HCT116 (cell line): ENCODE results near the gene MZT1. TPM values are rescaled to one million over a fixed set of nuclear protein-coding genes. Genes with fewer than 3 reads are reported as not detected.

ENCODE experiments used
- ATAC-seq: fragments of 200-7000 bp; cut with Tn5 transposase; 2 replicates; pipeline ENCODE4 v1.9.1; 2020; ENCODE audit warnings: mild to moderate bottlenecking, moderate library complexity
- BruUV-seq: library from RNA; stranded (reverse); fragments of 400-500 nt; replicated peaks from 2 replicates; lab custom pipeline; 2021; lab: Mats Ljungman, UMichigan
- CTCF ChIA-PET: fragments of 300-600 bp; sonication (Branson Sonifier 250); formaldehyde crosslinking; loops from one replicate; lab custom pipeline; 2021; ENCODE audit warnings: antibody characterized with exemption; lab: Charles Lee
- POLR2A ChIA-PET: fragments of 300-600, 350-600 bp; sonication (Branson Sonifier 250); formaldehyde crosslinking; loops from one replicate; lab custom pipeline; 2021; ENCODE audit warnings: antibody characterized with exemption; lab: Charles Lee
- RAD21 ChIA-PET, 2 experiments: fragments of 300-600 bp; sonication (Branson Sonifier 250); formaldehyde crosslinking; loops; one replicate each; lab custom pipeline; 2023; ENCODE audit warnings: low total read pairs in 2 of 2; ENCODE audit not compliant: uncharacterized antibody in 2 of 2, unreplicated experiment in 2 of 2, low non-redundant PET in 1 of 2; lab: Charles Lee
- DNase-seq: peaks from one replicate; pipeline ENCODE4 v3.0.0-alpha.2; 2010; ENCODE audit warnings: low read depth, low spot score
- H2AFZ ChIP-seq: fragments of 200-600 bp; shearing (Covaris generic), sonication (generic); 2 replicates; pipeline ENCODE4 v1.6.1; 2017; ENCODE audit warnings: low read depth, mixed run types, mixed read lengths, antibody characterized with exemption, low read length; ENCODE audit not compliant: poor library complexity, severe bottlenecking
- H3K27ac ChIP-seq: 2 replicates; pipeline ENCODE4 v1.5.1; 2012; ENCODE audit warnings: low read depth, low read length
- H3K27me3 ChIP-seq: fragments of 200-600 bp; sonication (generic); 2 replicates; pipeline ENCODE4 v1.6.1; 2016; ENCODE audit warnings: mixed run types, low read length, mixed read lengths; ENCODE audit not compliant: insufficient read depth
- H3K36me3 ChIP-seq, 2 experiments: fragments of 200-500 bp in 1 of 2; fragments of 200-600 bp in 1 of 2; sonication (Bioruptor generic) in 1 of 2; sonication (generic) in 1 of 2; 2 replicates each; pipeline versions ENCODE4 v1.5.1 to v1.6.1; 2014 to 2016; ENCODE audit warnings: low read length in 2 of 2, inconsistent platforms in 1 of 2, mixed read lengths in 1 of 2, mixed run types in 1 of 2; ENCODE audit not compliant: insufficient read depth in 2 of 2, control insufficient read depth in 1 of 2
- H3K4me1 ChIP-seq, 2 experiments: fragments of 200-600 bp in 1 of 2; sonication (generic) in 1 of 2; 2 replicates each; pipeline versions ENCODE4 v1.5.1 to v1.6.1; 2012 to 2017; ENCODE audit warnings: low read length in 2 of 2, inconsistent platforms in 1 of 2, mild to moderate bottlenecking in 1 of 2, mixed read lengths in 1 of 2, mixed run types in 1 of 2, moderate library complexity in 1 of 2; ENCODE audit not compliant: insufficient read depth in 2 of 2, control insufficient read depth in 1 of 2
- H3K4me2 ChIP-seq: fragments of 200-600 bp; sonication (generic); 2 replicates; pipeline ENCODE4 v1.6.1; 2017; ENCODE audit warnings: mixed run types, low read length, mixed read lengths
- H3K4me3 ChIP-seq, 2 experiments: fragments of 200-600 bp in 1 of 2; sonication (generic) in 1 of 2; replicated peaks in 1 of 2; 2 replicates each; pipeline ENCODE4 v1.5.1; 2011 to 2016; ENCODE audit warnings: low read length in 2 of 2, control low read depth in 1 of 2, low read depth in 1 of 2, mild to moderate bottlenecking in 1 of 2, mixed read lengths in 1 of 2, mixed run types in 1 of 2
- H3K79me2 ChIP-seq: fragments of 200-600 bp; sonication (generic); 2 replicates; pipeline ENCODE4 v1.6.1; 2017; ENCODE audit warnings: mild to moderate bottlenecking, mixed run types, low read length, moderate library complexity, mixed read lengths; ENCODE audit not compliant: insufficient read depth
- H3K9ac ChIP-seq: fragments of 200-600 bp; sonication (generic); 2 replicates; pipeline ENCODE4 v1.6.1; 2016; ENCODE audit warnings: low read length, mixed read lengths
- H3K9me2 ChIP-seq: fragments of 200-600 bp; sonication (generic), shearing (Covaris generic); 2 replicates; pipeline ENCODE4 v1.6.1; 2017; ENCODE audit warnings: mixed run types, mild to moderate bottlenecking, moderate library complexity; ENCODE audit not compliant: insufficient read depth
- H3K9me3 ChIP-seq, 2 experiments: fragments of 200-500 bp in 1 of 2; fragments of 200-600 bp in 1 of 2; sonication (Bioruptor generic) in 1 of 2; sonication (generic) in 1 of 2; 2 replicates each; pipeline ENCODE4 v1.6.1; 2014 to 2017; ENCODE audit warnings: low read length in 2 of 2, mixed read lengths in 2 of 2, inconsistent platforms in 1 of 2, low read depth in 1 of 2, mild to moderate bottlenecking in 1 of 2, mixed run types in 1 of 2, moderate library complexity in 1 of 2; ENCODE audit not compliant: control insufficient read depth in 1 of 2, insufficient read depth in 1 of 2
- H4K20me1 ChIP-seq: fragments of 200-600 bp; sonication (generic), shearing (Covaris generic); 2 replicates; pipeline ENCODE4 v1.6.1; 2017; ENCODE audit warnings: mixed run types, mild to moderate bottlenecking, moderate library complexity; ENCODE audit not compliant: insufficient read depth
- ATF3 ChIP-seq: IDR thresholded peaks from 2 replicates; pipeline ENCODE4 v1.6.1; 2012
- CEBPB ChIP-seq: IDR thresholded peaks from 2 replicates; pipeline ENCODE4 v1.6.1; 2012; ENCODE audit warnings: low read depth
- CTCF ChIP-seq, 3 experiments: fragments of 200-600 bp in 1 of 3; sonication (generic) in 1 of 3; IDR thresholded peaks in 2 of 3; conservative IDR thresholded peaks in 1 of 3; 2 replicates each; pipeline ENCODE4 v1.5.1; 2012 to 2017; ENCODE audit warnings: low read depth in 2 of 3, low read length in 2 of 3, antibody characterized with exemption in 1 of 3, borderline replicate concordance in 1 of 3, control low read depth in 1 of 3, mild to moderate bottlenecking in 1 of 3, mixed read lengths in 1 of 3, mixed run types in 1 of 3, moderate library complexity in 1 of 3; ENCODE audit not compliant: insufficient read depth in 1 of 3
- EGR1 ChIP-seq: IDR thresholded peaks from 2 replicates; pipeline ENCODE4 v1.6.1; 2012; ENCODE audit warnings: low read depth
- ELF1 ChIP-seq: IDR thresholded peaks from 2 replicates; pipeline ENCODE4 v1.6.1; 2012; ENCODE audit warnings: low read depth, borderline replicate concordance
- EZH2 ChIP-seq: fragments of 200-600 bp; sonication (generic); IDR thresholded peaks from 2 replicates; pipeline ENCODE4 v1.6.1; 2017; ENCODE audit warnings: antibody characterized with exemption, mixed run types
- EZH2phosphoT487 ChIP-seq: fragments of 200-600 bp; IDR thresholded peaks from 2 replicates; pipeline ENCODE4 v1.6.1; 2018; ENCODE audit warnings: antibody characterized with exemption, borderline replicate concordance
- FOSL1 ChIP-seq: IDR thresholded peaks from 2 replicates; pipeline ENCODE4 v1.6.1; 2012; ENCODE audit warnings: low read depth
- JUND ChIP-seq: IDR thresholded peaks from 2 replicates; pipeline ENCODE4 v1.6.1; 2012
- MAX ChIP-seq: IDR thresholded peaks from 2 replicates; pipeline ENCODE4 v1.6.1; 2012
- POLR2A ChIP-seq: IDR thresholded peaks from 2 replicates; pipeline ENCODE4 v1.7.0; 2011; ENCODE audit warnings: borderline replicate concordance; ENCODE audit not compliant: insufficient read depth, insufficient read length; ENCODE audit errors: extremely low read depth
- RAD21 ChIP-seq: IDR thresholded peaks from 2 replicates; pipeline ENCODE4 v1.6.1; 2012; ENCODE audit warnings: low read depth, mild to moderate bottlenecking
- SIN3A ChIP-seq: IDR thresholded peaks from 2 replicates; pipeline ENCODE4 v1.6.1; 2012; ENCODE audit warnings: low read depth
- SP1 ChIP-seq: IDR thresholded peaks from 2 replicates; pipeline ENCODE4 v1.6.1; 2012; ENCODE audit warnings: low read depth
- SRF ChIP-seq: IDR thresholded peaks from 2 replicates; pipeline ENCODE4 v1.6.1; 2012; ENCODE audit warnings: low read depth
- TCF7L2 ChIP-seq: IDR thresholded peaks from 2 replicates; pipeline ENCODE4 v1.7.0; 2011; ENCODE audit warnings: borderline replicate concordance, inconsistent platforms; ENCODE audit not compliant: insufficient read depth, insufficient read length; ENCODE audit errors: extremely low read depth
- YY1 ChIP-seq: IDR thresholded peaks from 2 replicates; pipeline ENCODE4 v1.6.1; 2011; ENCODE audit warnings: low read length, low read depth, moderate library complexity, mild to moderate bottlenecking; ENCODE audit not compliant: insufficient replicate concordance; ENCODE audit errors: extremely low read depth
- ZBTB33 ChIP-seq: IDR thresholded peaks from 2 replicates; pipeline ENCODE4 v1.6.1; 2011; ENCODE audit warnings: mild to moderate bottlenecking, low read length, moderate library complexity; ENCODE audit not compliant: insufficient replicate concordance; ENCODE audit errors: extremely low read depth
- ZNF274 ChIP-seq: fragments of 200-500 bp; sonication (Bioruptor generic); IDR thresholded peaks from 2 replicates; pipeline ENCODE4 v1.6.1; 2014; ENCODE audit warnings: mild to moderate bottlenecking, low read depth, low read length, inconsistent platforms
- intact Hi-C: fragments of 100-400 bp; cut with micrococcal nuclease; formaldehyde crosslinking; loops from 2 replicates; pipeline ENCODE4 v1.10.0; 2022
- total RNA-seq: library from RNA; stranded (reverse); gene quantifications from one replicate; pipeline ENCODE4 v1.2.1, GENCODE V29; 2021; ENCODE audit not compliant: unreplicated experiment
- TF ChIP-seq, protein P1 (sequence below): IDR thresholded peaks from 2 replicates; pipeline ENCODE4 v1.6.1; 2012; ENCODE audit warnings: low read depth

The MZT1 gene
- total RNA-seq, 1 experiment from 2014 or later, result 19.0 TPM

DNA sequence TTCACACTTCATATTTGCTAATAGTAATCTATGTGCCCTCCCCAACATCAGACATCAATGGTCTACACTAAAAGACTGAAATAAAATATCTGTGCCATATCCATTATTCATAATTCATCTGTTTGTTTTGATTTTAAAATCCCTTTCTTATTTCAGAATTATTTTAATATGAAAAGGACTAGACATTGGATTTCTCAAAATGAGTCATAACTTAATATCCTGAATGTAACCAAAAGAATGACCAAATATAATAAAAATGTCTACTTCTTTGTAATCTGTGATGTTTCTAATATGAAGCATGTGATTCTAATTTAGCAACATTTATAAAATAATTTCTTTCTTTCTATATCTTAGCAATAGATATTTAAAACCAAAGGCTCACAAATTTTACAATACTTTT is 64.9 kb downstream of the MZT1 start:
- H3K9me3 ChIP-seq, result no peaks in the 10 kb centered on the region
- no TSS peak for BruUV-seq
- POLR2A ChIA-PET, result no interaction called here
- H3K36me3 ChIP-seq, result no peaks in the 10 kb centered on the region
- no peaks in the 10 kb centered on the region for H3K9me2 ChIP-seq
- H2AFZ ChIP-seq, result no peak overlapping the region
- RAD21 ChIA-PET, result no interaction called here
- no peak for TF ChIP-seq ZBTB33
- TF ChIP-seq EZH2, result no peak
- no peak for TF ChIP-seq ELF1
- TF ChIP-seq EZH2phosphoT487, result no peak
- TF ChIP-seq ATF3, result no peak
- TF ChIP-seq SIN3A, result no peak
- no peak for TF ChIP-seq JUND
- no peak for TF ChIP-seq CEBPB
- no peak for TF ChIP-seq SRF
- TF ChIP-seq CTCF (IDR thresholded peaks at IDR 0.05 in 2 of 3, conservative IDR thresholded peaks at IDR 0.05 in 1 of 3; ENCODE audit: borderline replicate concordance in 1 of 3, insufficient read depth in 1 of 3, low read depth in 2 of 3, low read length in 2 of 3), result no peak
- TF ChIP-seq MAX, result no peak
- no peak for TF ChIP-seq TCF7L2
- no peak for TF ChIP-seq RAD21
- TF ChIP-seq FOSL1, result no peak
- no peak for TF ChIP-seq YY1
- no peak for TF ChIP-seq POLR2A
- TF ChIP-seq ZNF274, result no peak
- TF ChIP-seq EGR1, result no peak
- TF ChIP-seq, protein P1, sequence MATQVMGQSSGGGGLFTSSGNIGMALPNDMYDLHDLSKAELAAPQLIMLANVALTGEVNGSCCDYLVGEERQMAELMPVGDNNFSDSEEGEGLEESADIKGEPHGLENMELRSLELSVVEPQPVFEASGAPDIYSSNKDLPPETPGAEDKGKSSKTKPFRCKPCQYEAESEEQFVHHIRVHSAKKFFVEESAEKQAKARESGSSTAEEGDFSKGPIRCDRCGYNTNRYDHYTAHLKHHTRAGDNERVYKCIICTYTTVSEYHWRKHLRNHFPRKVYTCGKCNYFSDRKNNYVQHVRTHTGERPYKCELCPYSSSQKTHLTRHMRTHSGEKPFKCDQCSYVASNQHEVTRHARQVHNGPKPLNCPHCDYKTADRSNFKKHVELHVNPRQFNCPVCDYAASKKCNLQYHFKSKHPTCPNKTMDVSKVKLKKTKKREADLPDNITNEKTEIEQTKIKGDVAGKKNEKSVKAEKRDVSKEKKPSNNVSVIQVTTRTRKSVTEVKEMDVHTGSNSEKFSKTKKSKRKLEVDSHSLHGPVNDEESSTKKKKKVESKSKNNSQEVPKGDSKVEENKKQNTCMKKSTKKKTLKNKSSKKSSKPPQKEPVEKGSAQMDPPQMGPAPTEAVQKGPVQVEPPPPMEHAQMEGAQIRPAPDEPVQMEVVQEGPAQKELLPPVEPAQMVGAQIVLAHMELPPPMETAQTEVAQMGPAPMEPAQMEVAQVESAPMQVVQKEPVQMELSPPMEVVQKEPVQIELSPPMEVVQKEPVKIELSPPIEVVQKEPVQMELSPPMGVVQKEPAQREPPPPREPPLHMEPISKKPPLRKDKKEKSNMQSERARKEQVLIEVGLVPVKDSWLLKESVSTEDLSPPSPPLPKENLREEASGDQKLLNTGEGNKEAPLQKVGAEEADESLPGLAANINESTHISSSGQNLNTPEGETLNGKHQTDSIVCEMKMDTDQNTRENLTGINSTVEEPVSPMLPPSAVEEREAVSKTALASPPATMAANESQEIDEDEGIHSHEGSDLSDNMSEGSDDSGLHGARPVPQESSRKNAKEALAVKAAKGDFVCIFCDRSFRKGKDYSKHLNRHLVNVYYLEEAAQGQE, result no peak
- no peak for TF ChIP-seq SP1
- CTCF ChIA-PET, result no interaction called here
- no peaks in the 10 kb centered on the region for H4K20me1 ChIP-seq
- H3K4me3 ChIP-seq, result no peak overlapping the region
- no peak overlapping the region for H3K4me2 ChIP-seq
- no peak for DNase-seq
- no peak overlapping the region for H3K27ac ChIP-seq
- H3K27me3 ChIP-seq, result no peaks in the 10 kb centered on the region
- no peaks in the 10 kb centered on the region for H3K4me1 ChIP-seq
- intact Hi-C loops, result no loop called here
- no peaks in the 10 kb centered on the region for H3K79me2 ChIP-seq
- no peak overlapping the region for H3K9ac ChIP-seq
- no peak for ATAC-seq
